Heart left ventricle (tissue), 16 donors: ENCODE data around the gene SMOC2. TPM values are rescaled to one million over a fixed set of nuclear protein-coding genes. Genes with fewer than 3 reads are reported as not detected.
"Not testable (repeated sequence)": the region's sequence is repeated elsewhere in the genome, so short reads cannot be mapped to it uniquely, and the experiment has no call there.

ENCODE experiments used
- ATAC-seq, 4 donors: fragments of 200-7000 bp; cut with Tn5 transposase; one replicate each; pipeline ENCODE4 v1.9.1; 2020 to 2022; ENCODE audit warnings: moderate library complexity in 4 of 4, mild to moderate bottlenecking in 3 of 4, moderate number of reproducible peaks in 1 of 4
- DNase-seq, 5 donors: peaks; one replicate each; pipeline ENCODE4 v3.0.0-alpha.2; 2020
- H3K27ac ChIP-seq, 12 donors: fragments of 200-600 bp; sonication (generic) in 4 of 12; one replicate each; pipeline versions ENCODE4 v1.5.0 to v1.8.0; 2016 to 2022; ENCODE audit warnings: mild to moderate bottlenecking in 2 of 12
- H3K27me3 ChIP-seq, 9 donors: fragments of 200-600 bp; sonication (generic) in 2 of 9; one replicate each; pipeline versions ENCODE4 v1.5.1 to v1.8.0; 2016 to 2022; ENCODE audit warnings: mild to moderate bottlenecking in 3 of 9
- H3K36me3 ChIP-seq, 9 donors: fragments of 200-600 bp; sonication (generic) in 2 of 9; one replicate each; pipeline versions ENCODE4 v1.5.0 to v1.8.0; 2018 to 2022; ENCODE audit warnings: mild to moderate bottlenecking in 2 of 9
- H3K4me1 ChIP-seq, 12 donors: fragments of 200-600 bp; sonication (generic) in 4 of 12; one replicate each; pipeline versions ENCODE4 v1.5.0 to v1.8.0; 2016 to 2022; ENCODE audit warnings: mild to moderate bottlenecking in 3 of 12
- H3K4me3 ChIP-seq, 12 donors: fragments of 200-600 bp; sonication (generic) in 4 of 12; one replicate each; pipeline versions ENCODE4 v1.5.0 to v1.8.0; 2017 to 2022; ENCODE audit warnings: mild to moderate bottlenecking in 9 of 12, moderate library complexity in 4 of 12
- H3K9me3 ChIP-seq, 12 donors: fragments of 200-600 bp; sonication (generic) in 4 of 12; one replicate each; pipeline versions ENCODE4 v1.5.0 to v1.8.0; 2016 to 2022; ENCODE audit warnings: mild to moderate bottlenecking in 1 of 12
- POLR2A ChIP-seq, 2 donors: fragments of 450-650 bp; IDR thresholded peaks; one replicate each; pipeline ENCODE4 v1.6.1; 2017; ENCODE audit warnings: antibody characterized with exemption in 2 of 2, mild to moderate bottlenecking in 2 of 2, moderate library complexity in 2 of 2
- WGBS, 4 donors: extraction: QIAGEN DNeasy Blood & Tissue Kit in 2 of 4; methylation state at CpG; one replicate each; pipeline versions ENCODE4 v1.1.5 to v1.1.7; 2013 to 2018; 5-methylcytosine and 5-hydroxymethylcytosine counted together
- intact Hi-C, 10 donors: fragments of 100-400 bp; cut with DNase I; formaldehyde crosslinking; loops; one replicate each; pipeline versions ENCODE4 v1.11.1 to v1.14.2; 2022
- polyA plus RNA-seq, 2 donors: library from polyadenylated mRNA; stranded (reverse); fragments of 200-250 nt; gene quantifications; one replicate each; pipeline ENCODE4 v1.2.3, GENCODE V29; 2013
- total RNA-seq, 9 donors: library from RNA; depleted of rRNA in 2 of 9; stranded (reverse); fragments of >200 nt in 2 of 9; fragmentation: NEBNext Ultra II Directional in 3 of 9; extraction: Animal tissue kit (Norgen Biotek cat#: 25700) in 3 of 9; gene quantifications; one replicate each; pipeline versions ENCODE4 v1.1.0 to v1.2.4, GENCODE V29; 2016 to 2023
- TF ChIP-seq, protein P1 (sequence below), 12 donors: fragments of 200-600 bp; sonication (generic) in 4 of 12; IDR thresholded peaks; one replicate each; pipeline versions ENCODE4 v1.5.0 to v1.8.0; 2018 to 2022; ENCODE audit warnings: antibody characterized with exemption in 12 of 12, mild to moderate bottlenecking in 5 of 12
- donor health status: ischemic (EF 13 %, LVEDD 7.1; RV severe dilation, severe dysfunction).
- donor health status: healthy with polysubstance abuse.
- donor health status: DM: no; HTN: yes; CAD: no.
- donor health status: DM: no; HTN: no; CAD: no.
- donor health status: ischemic (EF 25% LVEDD 6.9; RV normal size, moderate dysfunction).
- donor health status: ischemic (EF 25% LVEDD 5.7; RV mildly dilated, moderate dysfunction).
- donor health status: healthy.
- donor health status: DM: yes; HTN: yes; CAD: no.
- donor health status: ischemic (EF 35%, LVEDD 5.7; RV mildly dilated, moderate dysfunction).
- donor health status: nonischemic (EF 11% LVEDD 7.7; RV severe dilation, severe dysfunction).
- donor health status: DM: yes; HTN: yes; CAD: no.
- donor health status: PGD.
- donor health status: ischemic (EF 29% LVEDD 5.4; RV normal size, mild dysfunction).
- donor health status: nonischemic (EF 23%, LVEDD 6.1; RV moderate dilation, normal function).

SMOC2 gene
- total and polyA plus RNA-seq, 11 donors = 5.9 to 44.2 (median 15.7) TPM

- TF ChIP-seq, protein P1, sequence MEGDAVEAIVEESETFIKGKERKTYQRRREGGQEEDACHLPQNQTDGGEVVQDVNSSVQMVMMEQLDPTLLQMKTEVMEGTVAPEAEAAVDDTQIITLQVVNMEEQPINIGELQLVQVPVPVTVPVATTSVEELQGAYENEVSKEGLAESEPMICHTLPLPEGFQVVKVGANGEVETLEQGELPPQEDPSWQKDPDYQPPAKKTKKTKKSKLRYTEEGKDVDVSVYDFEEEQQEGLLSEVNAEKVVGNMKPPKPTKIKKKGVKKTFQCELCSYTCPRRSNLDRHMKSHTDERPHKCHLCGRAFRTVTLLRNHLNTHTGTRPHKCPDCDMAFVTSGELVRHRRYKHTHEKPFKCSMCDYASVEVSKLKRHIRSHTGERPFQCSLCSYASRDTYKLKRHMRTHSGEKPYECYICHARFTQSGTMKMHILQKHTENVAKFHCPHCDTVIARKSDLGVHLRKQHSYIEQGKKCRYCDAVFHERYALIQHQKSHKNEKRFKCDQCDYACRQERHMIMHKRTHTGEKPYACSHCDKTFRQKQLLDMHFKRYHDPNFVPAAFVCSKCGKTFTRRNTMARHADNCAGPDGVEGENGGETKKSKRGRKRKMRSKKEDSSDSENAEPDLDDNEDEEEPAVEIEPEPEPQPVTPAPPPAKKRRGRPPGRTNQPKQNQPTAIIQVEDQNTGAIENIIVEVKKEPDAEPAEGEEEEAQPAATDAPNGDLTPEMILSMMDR (IDR thresholded peaks at IDR 0.05) = no peak
- no peak overlapping the region for H3K4me3 ChIP-seq
- ATAC-seq = no peak
- no peaks in the 10 kb centered on the region for H3K36me3 ChIP-seq
- intact Hi-C loops = no loop called here
- H3K4me1 ChIP-seq = no peaks in the 10 kb centered on the region
- no peak overlapping the region for H3K27ac ChIP-seq
- H3K27me3 ChIP-seq = no peaks in the 10 kb centered on the region
- H3K9me3 ChIP-seq = no peaks in the 10 kb centered on the region
- 80 to 85% (median 82%) methylated on average over 15 to 16 of the region's 16 CpGs for WGBS, 4 donors
- DNase-seq = no peak
Measured at GRCh38 chr6:168676552-168677322, 235.8 kb downstream of the SMOC2 start.

DNA sequence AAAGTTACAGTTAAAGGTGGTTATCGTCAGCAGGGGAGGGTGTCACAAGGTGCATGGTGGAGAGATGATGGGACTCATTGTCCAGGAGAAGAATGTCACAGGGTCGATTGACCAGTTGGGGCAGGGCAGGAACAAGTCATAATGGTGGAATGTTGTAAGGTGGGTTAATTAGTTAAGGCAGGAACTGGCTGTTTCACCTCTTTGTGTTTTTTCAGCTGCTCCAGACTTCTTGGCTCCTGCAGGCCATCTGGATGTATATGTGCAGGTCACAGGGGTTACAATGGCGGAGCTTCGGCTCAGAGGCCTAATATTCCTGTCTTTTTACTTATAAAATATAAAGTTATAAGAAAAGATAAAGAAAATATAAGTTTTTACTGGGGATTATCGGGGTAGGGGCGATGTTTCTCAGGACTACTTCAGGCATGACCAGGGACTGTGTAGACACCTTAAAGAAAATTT, 236.4 kb downstream of the SMOC2 start:
- H3K27me3 ChIP-seq, H3K4me1 ChIP-seq, H3K36me3 ChIP-seq, H3K9me3 ChIP-seq, intact Hi-C loops, H3K27ac ChIP-seq, DNase-seq, H3K4me3 ChIP-seq, ATAC-seq: not testable (repeated sequence)
- 70 to 78% (median 72%) methylated on average over 6 of the region's 6 CpGs for WGBS, 4 donors

DNA sequence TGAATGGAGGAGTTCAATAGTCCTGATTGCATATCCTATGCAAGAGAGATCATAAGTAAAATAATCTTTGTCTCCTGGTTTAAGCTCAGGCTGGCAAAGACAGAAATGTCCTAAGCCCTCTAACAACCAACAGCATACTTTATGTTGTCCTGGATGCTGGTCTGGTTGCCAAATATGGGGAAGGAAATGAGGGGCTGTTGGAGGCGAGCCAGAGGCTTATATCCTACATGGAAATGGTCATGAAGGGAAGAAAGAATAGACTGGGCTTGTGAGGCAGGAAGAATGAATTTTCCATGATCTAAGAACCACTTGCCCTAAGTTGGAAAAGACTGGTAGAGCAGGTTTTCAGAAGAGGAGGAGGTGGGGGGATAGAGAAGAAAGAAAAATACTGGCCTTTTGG, 237.1 kb downstream of the SMOC2 start:
- Histone ChIP-seq H3K36me3 (no peaks in the 10 kb centered on the region), H3K27ac (no peak overlapping the region), H3K27me3 (no peaks in the 10 kb centered on the region), H3K9me3 (no peaks in the 10 kb centered on the region), H3K4me3 (no peak overlapping the region), H3K4me1 (no peaks in the 10 kb centered on the region)
- intact Hi-C loops = no loop called here
- TF ChIP-seq POLR2A (IDR thresholded peaks at IDR 0.05) = no peak
- TF ChIP-seq, protein P1 (IDR thresholded peaks at IDR 0.05) = no peak
- no peak for DNase-seq
- no peak for ATAC-seq
- WGBS, 4 donors = 36 to 63% (median 46%) methylated on average over 1 of the region's 1 CpG

DNA sequence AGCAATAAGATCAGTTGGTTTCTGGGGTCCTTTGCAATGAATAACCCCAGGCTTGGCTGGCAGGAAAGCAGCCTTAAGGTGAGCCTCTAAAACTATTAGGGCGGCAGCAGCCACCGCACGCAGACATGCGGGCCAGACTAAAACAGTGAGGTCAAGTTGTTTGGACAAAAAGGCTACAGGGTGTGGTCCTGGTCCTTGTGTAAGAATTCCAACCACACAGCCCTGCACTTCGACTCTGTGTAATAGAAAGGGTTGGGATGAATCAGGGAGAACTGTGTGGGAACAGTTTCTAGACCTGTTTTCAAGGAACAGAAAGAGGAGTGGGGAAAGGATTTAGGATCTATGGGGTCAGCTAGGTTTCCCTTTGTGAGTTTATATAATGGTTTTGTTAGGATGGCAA, 237.6 kb downstream of the SMOC2 start:
- intact Hi-C loops = no loop called here
- no peak overlapping the region for H3K4me3 ChIP-seq
- no peaks in the 10 kb centered on the region for H3K4me1 ChIP-seq
- no peak for DNase-seq
- H3K9me3 ChIP-seq = no peaks in the 10 kb centered on the region
- no peaks in the 10 kb centered on the region for H3K36me3 ChIP-seq
- no peaks in the 10 kb centered on the region for H3K27me3 ChIP-seq
- 62 to 69% (median 66%) methylated on average over 5 of the region's 5 CpGs for WGBS, 4 donors
- no peak overlapping the region for H3K27ac ChIP-seq
- TF ChIP-seq, protein P1 (IDR thresholded peaks at IDR 0.05) = no peak
- no peak for TF ChIP-seq POLR2A (IDR thresholded peaks at IDR 0.05)
- no peak for ATAC-seq

DNA sequence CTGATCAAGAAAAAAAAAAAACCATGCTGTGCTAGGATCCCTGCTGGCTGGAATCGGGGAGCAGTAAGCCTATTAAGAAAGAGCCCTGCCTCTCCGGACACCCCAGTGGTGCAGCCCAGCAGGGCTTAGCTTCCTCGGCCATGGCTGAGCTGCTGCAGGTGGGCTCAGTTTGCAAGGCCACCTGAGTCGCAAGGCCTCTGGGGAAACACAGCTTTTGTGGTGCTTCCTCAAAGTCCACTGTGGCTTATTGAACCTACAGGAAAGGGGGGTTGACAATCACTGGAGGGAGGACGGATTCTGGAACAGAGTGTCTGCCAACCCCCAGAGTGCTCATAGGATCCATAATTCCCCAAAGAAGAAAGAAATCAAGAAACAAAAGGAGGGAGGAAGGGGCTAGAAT, 240.8 kb downstream of the SMOC2 start:
- TF ChIP-seq POLR2A (IDR thresholded peaks at IDR 0.05) = no peak
- TF ChIP-seq, protein P1 (IDR thresholded peaks at IDR 0.05) = no peak
- 79 to 85% (median 84%) methylated on average over 5 of the region's 5 CpGs for WGBS, 4 donors
- intact Hi-C loops = no loop called here
- no peaks in the 10 kb centered on the region for H3K9me3 ChIP-seq
- DNase-seq (no peak), ATAC-seq (no peak)
- H3K4me1 ChIP-seq = no peaks in the 10 kb centered on the region
- no peak overlapping the region for H3K27ac ChIP-seq
- no peaks in the 10 kb centered on the region for H3K36me3 ChIP-seq
- H3K4me3 ChIP-seq = no peak overlapping the region
- peaks cover 0 to 2% (median 0%) of the 10 kb centered on the region in 9 donors for H3K27me3 ChIP-seq
